Measurements from ENCODE around the gene OR7G2. TPM values are rescaled to one million over a fixed set of nuclear protein-coding genes. Genes with fewer than 3 reads are reported as not detected.

The OR7G2 gene
- total and polyA plus RNA-seq, 9 of the 15 experiments (the other 6 are each of a cell fraction or from before 2014, with no cell fraction given) = 0.20 TPM; not detected in 8

- TF ChIP-seq, protein P1, sequence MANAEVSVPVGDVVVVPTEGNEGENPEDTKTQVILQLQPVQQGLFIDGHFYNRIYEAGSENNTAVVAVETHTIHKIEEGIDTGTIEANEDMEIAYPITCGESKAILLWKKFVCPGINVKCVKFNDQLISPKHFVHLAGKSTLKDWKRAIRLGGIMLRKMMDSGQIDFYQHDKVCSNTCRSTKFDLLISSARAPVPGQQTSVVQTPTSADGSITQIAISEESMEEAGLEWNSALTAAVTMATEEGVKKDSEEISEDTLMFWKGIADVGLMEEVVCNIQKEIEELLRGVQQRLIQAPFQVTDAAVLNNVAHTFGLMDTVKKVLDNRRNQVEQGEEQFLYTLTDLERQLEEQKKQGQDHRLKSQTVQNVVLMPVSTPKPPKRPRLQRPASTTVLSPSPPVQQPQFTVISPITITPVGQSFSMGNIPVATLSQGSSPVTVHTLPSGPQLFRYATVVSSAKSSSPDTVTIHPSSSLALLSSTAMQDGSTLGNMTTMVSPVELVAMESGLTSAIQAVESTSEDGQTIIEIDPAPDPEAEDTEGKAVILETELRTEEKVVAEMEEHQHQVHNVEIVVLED (CRISPR knock-in tag; IDR thresholded peaks at IDR 0.05) = no peak
- TF ChIP-seq SRSF1 (IDR thresholded peaks at IDR 0.05; ENCODE audit: low read depth, low read length) (no peak), ATF3 (IDR thresholded peaks at IDR 0.05) (peak; percentile 98), ATF3 (CRISPR knock-in tag; conservative IDR thresholded peaks at IDR 0.05) (peak; percentile 95), HNRNPH1 (optimal IDR thresholded peaks at IDR 0.05; ENCODE audit: low read depth, low read length) (no peak), NFXL1 (CRISPR knock-in tag; IDR thresholded peaks at IDR 0.05) (no peak), NRF1 (conservative IDR thresholded peaks at IDR 0.05 in 1 of 2, IDR thresholded peaks at IDR 0.05 in 1 of 2) (peak; percentile 41 to 48; a peak in 3 of 4 replicates), NR2C1 (IDR thresholded peaks at IDR 0.05) (no peak), NR2C1 (tag; IDR thresholded peaks at IDR 0.05) (peak; percentile 12; the same call in 1 of the 2 replicates), FOXA1 (IDR thresholded peaks at IDR 0.05; ENCODE audit: borderline replicate concordance) (no peak), ZNF431 (CRISPR knock-in tag; IDR thresholded peaks at IDR 0.05) (no peak), THRA (IDR thresholded peaks at IDR 0.05) (no peak), FOXA3 (CRISPR knock-in tag; conservative IDR thresholded peaks at IDR 0.05 in 1 of 2, IDR thresholded peaks at IDR 0.05 in 1 of 2) (no peak), ZNF253 (CRISPR knock-in tag; conservative IDR thresholded peaks at IDR 0.05) (no peak), TCF3 (CRISPR knock-in tag; IDR thresholded peaks at IDR 0.05) (peak; percentile 89), RAD51 (IDR thresholded peaks at IDR 0.05; ENCODE audit: borderline replicate concordance, low read depth) (no peak), FOXP1 (CRISPR knock-in tag; IDR thresholded peaks at IDR 0.05) (no peak), ZNF263 (CRISPR knock-in tag; IDR thresholded peaks at IDR 0.05; ENCODE audit: borderline replicate concordance) (no peak)
- TF ChIP-seq, protein P2, sequence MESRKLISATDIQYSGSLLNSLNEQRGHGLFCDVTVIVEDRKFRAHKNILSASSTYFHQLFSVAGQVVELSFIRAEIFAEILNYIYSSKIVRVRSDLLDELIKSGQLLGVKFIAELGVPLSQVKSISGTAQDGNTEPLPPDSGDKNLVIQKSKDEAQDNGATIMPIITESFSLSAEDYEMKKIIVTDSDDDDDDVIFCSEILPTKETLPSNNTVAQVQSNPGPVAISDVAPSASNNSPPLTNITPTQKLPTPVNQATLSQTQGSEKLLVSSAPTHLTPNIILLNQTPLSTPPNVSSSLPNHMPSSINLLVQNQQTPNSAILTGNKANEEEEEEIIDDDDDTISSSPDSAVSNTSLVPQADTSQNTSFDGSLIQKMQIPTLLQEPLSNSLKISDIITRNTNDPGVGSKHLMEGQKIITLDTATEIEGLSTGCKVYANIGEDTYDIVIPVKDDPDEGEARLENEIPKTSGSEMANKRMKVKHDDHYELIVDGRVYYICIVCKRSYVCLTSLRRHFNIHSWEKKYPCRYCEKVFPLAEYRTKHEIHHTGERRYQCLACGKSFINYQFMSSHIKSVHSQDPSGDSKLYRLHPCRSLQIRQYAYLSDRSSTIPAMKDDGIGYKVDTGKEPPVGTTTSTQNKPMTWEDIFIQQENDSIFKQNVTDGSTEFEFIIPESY (CRISPR knock-in tag; IDR thresholded peaks at IDR 0.05) = no peak
- TF ChIP-seq, protein P3, sequence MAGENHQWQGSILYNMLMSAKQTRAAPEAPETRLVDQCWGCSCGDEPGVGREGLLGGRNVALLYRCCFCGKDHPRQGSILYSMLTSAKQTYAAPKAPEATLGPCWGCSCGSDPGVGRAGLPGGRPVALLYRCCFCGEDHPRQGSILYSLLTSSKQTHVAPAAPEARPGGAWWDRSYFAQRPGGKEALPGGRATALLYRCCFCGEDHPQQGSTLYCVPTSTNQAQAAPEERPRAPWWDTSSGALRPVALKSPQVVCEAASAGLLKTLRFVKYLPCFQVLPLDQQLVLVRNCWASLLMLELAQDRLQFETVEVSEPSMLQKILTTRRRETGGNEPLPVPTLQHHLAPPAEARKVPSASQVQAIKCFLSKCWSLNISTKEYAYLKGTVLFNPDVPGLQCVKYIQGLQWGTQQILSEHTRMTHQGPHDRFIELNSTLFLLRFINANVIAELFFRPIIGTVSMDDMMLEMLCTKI (IDR thresholded peaks at IDR 0.05; ENCODE audit: partially characterized antibody) = no peak
Observed at GRCh38 chr19:9075064-9075949, 32.0 kb downstream of the OR7G2 start (continued).

Measured in K562 (cell line).